AG08396 (cell line): ENCODE measurements around the gene TGFB2.

Experiments
- DNase-seq: peaks from one replicate; pipeline ENCODE4 v3.0.0; 2012; ENCODE audit warnings: low spot score, mixed read lengths

TGFB2 gene

DNA sequence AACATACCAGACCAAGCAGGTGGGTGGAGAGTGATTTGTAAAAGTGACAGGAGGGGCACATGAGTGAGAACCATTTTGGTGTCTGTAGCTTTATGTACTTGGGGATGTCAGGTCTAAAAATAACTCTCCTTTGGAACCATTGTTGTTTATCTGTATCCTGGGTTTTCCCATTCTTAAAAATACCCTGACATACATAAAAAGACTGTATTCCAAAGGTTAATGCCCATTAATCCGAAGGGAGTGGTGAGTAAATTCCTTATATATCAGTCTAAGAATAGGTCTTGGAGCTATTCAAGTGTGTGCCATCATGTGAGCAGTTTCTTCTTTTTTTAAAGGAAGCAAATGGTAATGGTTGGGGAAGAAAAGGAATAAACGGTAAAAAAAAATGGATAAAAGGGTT, 117.5 kb downstream of the TGFB2 start:
- DNase-seq: no peak

- peak; percentile 19 for DNase-seq
Measured at GRCh38 chr1:218463194-218464156, 118.3 kb downstream of the TGFB2 start.

- no peak for DNase-seq
Measured at GRCh38 chr1:218464871-218465270, 119.7 kb downstream of the TGFB2 start.

DNA sequence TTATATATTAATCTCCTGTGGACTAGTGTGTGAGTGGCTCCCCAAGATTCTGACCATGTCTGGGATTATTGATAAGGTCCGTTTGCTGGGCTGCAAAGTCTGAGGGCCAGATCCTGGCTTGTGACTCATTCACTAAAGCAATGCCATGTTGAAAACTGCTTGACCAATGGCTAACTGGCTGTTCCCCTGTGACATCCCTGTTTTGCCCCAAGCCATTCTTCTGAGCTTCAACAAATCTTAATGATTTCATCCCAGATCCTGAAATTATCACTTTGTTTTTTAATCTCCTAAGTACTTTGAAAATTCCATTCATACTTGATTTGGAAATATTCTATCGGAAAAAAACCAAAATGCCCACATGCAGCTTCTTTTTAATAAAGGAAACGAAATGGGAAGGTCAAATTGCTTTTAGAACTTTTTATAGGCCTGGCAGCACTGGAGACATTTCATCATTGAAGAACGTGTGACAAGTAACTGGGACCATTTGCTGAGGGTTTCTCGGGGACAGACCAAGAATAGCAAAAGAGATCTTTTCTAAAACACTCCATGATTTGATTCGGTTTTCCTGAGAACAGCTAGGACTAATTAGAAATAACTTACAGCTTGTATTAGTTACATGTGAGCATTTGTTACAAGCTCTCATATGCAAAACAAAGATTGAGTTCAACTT, 121.3 kb downstream of the TGFB2 start:
- DNase-seq: no peak

DNA sequence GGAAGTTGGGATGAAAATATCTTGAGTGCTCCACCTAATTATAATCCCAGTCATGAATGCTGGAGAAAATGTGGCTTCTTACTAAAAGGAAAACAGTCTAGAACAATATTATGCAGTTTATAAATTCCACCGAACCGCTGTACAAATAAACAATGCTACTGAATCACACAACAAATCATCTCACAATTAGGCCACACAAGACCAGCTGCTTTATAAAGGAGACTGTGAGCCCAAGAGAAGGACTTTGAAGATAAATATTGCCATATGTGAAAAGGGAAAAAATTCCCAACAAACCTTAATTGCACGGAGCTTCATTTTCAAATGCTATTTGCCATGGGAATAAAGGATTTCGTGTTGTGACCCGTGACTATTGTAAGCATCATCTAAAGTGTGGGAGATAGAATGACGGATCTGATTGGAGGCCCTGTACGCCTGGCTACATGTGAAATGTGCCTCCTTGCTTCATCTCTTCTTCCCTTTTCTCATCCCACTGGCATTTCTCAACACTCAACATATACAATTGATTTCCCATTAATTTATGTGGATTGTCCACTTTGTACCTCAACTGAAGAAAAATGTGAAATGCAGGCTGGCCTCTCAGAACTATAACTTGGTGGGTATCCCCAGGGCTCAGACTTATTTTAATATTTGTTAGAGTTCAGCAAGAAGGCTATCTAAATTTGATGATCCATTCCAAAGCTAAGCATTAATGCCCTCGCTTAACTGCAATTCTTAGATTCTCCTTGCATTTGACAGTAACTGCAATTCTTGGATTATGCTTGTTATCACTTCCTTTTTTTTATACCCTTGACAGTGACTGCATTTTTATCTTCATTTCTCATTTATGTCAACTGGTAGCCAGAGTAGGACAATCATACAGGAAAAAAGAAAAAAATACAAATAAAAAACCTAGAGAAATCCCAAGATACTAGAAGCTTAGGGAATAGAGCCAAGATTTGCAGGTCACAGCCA, 122.3 kb downstream of the TGFB2 start:
- no peak for DNase-seq

GRCh38 chr1:218468711-218469110, 123.6 kb downstream of the TGFB2 start:
- no peak for DNase-seq

- no peak for DNase-seq
Measured at GRCh38 chr1:218472885-218473284, 127.7 kb downstream of the TGFB2 start.

GRCh38 chr1:218473522-218473921, 128.4 kb downstream of the TGFB2 start:
- DNase-seq: no peak

DNA sequence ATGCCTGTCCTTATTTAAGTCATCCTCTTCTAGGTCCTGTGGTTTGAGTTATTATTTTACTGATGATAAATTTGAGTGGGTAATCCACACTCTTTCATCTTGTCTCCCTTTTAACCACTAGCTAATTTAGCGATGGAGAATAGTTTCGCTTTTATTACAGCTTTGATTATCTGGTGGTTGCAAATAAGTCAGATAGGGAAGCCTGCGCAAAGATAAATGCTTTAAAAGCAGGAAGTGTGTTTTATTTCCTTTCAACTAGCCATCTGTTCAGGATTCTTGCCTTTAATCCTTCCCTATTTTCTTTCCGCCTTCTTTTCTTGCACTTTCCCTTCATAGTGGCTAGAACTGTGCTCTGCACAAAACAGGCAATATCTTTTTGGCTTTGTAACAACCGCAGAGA, 129.0 kb downstream of the TGFB2 start:
- no peak for DNase-seq

DNA sequence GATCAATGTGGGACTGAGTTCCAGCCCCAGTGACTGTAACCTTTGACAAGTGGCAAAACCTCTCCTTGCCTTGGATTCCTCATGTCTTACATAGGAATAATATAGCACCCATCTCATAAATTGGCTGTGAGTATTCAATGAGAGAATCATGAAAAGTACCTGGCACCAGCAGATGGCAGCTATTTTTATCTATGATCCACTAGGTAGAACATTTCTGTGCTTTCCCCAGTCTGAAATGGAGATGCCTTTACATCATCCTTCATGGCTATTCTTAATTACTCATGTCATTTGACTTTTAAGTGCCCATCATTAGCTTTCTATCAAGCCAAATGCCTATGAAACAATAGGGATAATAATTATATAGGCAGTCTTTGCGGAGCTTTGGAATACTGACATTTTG, 130.1 kb downstream of the TGFB2 start:
- DNase-seq: no peak

DNA sequence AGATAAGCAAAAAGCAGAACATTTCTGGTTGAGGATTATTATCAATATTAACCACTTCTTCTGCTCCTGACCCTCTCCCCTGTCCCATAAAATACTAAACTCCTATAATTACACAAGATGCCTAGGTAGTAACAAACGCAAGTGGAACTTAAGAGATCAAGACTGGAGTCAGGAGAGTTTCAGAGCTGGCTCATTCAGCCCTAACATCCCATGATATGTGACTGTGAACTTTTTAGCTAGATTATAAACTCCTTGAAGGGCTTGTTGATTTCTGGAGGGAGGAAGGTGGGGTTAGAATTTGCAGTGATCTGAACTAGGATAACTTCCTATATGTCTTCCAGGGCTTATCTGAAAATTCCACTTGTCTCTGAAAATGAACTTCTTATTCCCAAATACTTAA, 130.6 kb downstream of the TGFB2 start:
- DNase-seq: no peak

DNA sequence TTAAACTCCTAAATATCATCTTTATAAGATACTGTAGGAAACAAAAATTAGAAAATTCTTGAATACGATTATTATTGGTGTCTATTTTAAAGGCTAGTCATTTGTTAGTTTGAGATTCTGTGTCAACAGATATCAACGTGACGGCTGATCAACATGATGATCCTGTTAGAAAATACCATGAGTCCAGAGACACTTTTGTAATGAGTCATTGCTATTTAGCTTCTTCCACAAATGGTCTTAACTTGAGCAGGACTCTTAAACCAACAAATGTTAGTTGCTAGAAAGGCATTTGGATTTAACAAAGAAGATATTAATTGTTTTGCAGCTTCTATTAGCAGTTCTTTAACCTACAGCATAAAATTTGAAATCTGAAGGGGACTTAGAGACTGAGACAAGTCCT, 131.2 kb downstream of the TGFB2 start:
- no peak for DNase-seq

- DNase-seq: no peak
Measured at GRCh38 chr1:218478336-218478735, 133.2 kb downstream of the TGFB2 start.

- peak; percentile 46 for DNase-seq
Measured at GRCh38 chr1:218479436-218480115, 134.4 kb downstream of the TGFB2 start.

GRCh38 chr1:218480137-218480536, 135.0 kb downstream of the TGFB2 start:
- DNase-seq: peak; percentile 35

- DNase-seq: no peak
Measured at GRCh38 chr1:218480588-218481099, 135.5 kb downstream of the TGFB2 start.

DNA sequence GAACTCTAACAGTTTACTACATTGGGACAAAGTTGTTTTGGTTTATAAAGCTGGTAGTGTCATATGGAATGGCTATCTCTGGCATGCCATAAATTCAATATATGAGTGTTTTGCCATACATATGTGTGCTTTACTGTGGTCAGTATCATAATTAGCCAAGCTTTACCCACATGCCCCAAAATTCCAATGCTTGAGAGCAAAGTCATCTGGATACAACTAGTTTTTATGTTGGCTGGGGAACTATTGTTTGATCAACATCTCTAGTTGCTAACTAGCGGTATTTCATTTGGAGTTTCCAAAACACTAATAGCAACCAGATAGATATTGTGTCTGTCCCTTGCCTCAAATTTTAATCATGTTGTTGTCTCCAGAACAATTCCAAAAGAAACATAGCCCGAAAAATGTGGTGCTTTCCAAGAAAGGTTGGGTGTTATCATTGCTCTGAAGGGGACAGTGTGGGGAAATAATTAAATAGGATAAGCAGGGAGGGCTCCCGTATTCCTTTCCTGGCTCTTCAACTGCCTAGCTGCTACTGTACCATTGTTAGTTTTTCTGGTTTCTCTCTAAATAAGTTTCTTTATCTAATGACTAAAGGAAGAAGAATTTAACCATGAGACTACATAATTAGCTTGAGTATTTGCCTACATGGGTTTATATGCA, 136.1 kb downstream of the TGFB2 start:
- no peak for DNase-seq

- DNase-seq: no peak
Measured at GRCh38 chr1:218482683-218483082, 137.5 kb downstream of the TGFB2 start.

DNA sequence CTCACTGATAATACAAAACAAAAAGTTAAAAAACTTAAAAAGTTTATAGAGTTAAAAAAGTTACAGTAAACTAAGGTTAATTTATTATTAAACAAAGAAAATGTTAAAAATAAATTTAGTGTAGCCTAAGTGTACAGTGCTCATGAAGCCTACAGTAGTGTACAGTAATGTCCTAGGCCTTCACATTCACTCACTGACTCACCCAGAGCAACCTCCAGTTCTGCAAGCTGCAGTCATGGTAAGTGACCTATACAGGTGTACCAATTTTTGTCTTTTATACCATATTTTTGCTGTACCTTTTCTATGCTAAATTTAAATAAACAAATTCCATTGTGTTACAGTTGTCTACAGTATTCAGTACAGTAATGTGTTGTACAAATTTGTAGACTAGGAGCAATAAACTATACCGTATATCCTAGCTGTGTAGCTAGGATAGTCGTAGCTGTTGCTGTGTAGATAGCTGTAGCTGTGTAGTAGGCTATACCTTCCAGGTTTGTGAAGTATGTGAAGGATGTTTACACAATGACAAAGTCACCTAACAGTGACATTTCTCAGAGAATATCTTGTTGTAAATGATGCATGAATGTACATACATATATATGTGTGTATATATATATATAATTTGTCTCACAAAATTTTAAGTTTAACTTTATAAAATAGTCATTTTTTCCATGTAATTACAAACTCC, 140.2 kb downstream of the TGFB2 start:
- DNase-seq: no peak

DNA sequence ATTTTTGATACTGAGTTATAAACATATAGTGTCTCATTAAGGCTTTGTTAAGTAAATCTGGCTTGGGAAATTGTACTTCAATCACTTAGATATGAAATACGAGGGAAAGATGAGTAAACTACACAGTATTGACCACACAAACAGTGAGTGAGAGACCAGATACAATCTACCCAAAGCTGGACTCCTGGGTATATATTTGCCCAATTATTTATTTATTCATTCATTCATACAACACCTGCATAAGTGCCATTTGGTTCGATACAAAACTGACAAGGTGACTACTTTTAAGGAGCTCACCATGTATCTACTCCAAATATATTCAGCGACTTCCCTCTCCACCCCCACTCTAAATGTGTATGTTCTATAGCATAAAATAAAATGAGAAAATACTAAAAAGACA, 143.4 kb downstream of the TGFB2 start:
- DNase-seq: no peak
